ENCODE data around the gene CDHR3.

Gene CDHR3

DNA sequence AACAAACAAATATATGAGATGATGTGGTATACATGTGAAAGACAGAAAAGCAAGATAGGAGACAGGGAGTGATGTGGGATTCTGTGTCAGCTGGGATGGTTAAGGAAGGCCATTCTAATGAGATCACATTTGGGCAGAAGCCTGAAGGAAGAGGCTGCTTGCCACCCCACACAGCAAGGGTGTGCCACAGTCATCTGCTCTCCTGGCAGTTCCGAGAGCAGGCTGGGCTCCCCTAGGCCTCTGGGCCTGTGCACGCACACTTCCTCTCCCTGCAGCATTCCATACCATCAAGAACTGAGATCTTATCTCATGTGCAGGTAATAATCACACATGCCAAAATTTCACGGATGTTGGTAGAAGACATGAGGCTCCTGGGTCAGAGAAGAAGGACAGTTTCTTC is 105.9 kb downstream of the CDHR3 start:
- no peak for DNase-seq

DNA sequence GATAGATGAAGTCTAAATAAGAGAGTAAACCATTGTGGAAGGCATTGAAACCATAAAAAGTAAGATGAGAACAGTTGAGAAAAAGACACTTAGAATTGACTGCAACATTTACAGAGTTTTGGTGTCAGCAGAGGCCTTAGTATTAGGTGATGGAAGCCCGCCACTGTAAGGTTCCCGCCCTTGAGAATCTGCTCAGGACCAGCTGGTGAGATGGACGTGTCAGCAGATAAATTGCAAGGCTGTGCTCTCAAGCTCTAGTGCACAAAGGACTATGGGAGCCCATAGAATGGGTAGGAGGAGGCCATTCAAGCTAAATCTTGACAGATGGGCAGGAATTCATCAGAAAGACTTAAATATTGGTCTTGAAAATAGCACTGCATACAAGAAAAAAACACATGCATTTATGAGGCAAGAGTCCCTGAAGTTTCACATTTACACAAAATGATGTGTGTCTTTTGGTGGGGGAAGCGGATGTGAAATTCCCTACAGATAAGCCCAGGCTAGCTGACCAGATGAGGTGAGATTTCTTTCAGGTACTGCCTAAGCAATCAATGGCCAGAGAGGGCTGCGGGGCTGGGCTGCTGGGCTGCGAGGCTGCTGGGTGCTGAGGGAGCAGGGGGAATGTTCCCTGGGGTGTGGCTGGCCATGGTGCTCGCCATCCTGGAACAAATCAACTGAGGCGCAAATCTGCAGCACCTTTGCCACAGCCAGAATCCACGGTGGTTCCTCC is 106.6 kb downstream of the CDHR3 start:
- DNase-seq, result no peak

DNA sequence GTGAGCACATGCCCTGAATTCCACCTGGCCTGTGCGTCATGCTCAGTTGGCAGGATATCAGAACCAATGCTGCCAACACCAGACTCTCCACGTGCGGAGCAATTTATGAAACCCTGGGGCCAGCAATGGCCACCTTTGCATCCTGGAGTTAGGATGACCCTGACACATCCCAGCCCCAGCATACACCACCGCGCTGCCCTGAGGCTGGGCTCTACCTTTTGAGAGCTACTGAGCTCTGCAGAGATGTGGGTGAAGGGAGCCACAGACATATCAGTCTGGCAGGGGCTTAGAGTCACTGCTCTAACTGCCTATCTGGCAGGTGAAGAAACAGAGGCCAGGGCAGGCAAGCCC is 107.1 kb downstream of the CDHR3 start:
- DNase-seq, result no peak

DNA sequence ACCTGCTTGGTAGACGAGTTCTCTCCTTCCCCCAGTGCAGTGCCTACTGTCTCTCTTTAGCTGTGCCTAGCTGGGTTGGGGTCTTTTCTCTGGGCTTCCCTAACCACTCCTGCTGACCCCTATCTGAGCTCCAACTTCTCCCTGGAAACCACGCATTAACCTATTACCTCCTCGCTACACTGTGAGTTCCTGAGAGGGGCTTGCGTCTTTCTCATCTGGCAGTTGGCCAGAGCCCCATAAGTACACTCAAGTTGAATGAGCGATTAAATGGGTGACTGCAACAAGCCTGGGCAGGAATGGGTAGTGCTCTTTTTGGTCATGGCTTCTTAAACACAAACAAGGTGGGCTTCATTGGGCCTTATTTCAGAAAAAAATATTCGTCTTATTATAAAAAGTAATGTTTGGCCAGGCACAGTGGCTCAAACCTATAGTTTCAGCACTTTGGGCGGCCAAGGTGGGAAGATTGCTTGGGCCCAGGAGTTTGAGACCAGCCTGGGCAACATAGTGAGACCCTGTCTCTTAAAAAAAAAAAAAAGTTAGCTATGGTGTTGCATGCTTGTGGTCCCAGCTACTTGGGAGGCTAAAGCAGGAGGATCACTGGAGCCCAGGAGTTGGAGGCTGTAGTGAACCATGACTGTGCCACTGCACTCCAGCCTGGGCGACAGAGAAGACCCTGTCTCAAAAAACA is 107.6 kb downstream of the CDHR3 start:
- peak; percentile 73 for DNase-seq

DNA sequence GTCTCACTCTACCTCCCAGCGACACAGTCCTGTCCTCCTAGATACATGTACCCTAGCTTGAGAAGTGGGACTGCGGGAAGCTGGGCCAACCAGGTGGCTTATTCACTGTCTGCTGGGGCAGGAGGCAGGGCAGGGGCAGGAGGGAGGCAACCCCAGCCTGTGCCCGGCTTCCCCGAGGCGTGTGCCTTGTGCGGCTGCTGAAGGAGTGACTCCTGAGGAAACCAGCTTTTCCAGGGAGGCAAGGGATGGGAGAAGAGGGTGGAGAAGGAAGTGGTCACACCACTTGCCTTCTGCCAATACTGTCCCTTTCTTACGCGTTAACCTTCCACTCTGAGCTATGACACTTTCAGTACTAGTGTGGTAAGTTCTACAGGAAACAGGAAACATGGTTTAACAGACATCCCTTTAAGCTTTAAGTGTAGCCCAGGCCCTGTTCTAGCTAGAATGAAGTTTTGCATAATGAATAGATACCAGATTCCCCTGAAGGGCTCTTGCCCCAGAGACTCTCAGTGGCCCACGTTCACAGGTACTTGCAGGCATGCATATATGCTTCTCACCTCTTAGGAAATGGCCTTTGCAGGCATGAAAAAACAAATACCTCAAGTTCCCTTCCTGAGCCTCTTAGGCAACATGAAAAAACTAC is 108.4 kb downstream of the CDHR3 start:
- DNase-seq, result no peak

DNA sequence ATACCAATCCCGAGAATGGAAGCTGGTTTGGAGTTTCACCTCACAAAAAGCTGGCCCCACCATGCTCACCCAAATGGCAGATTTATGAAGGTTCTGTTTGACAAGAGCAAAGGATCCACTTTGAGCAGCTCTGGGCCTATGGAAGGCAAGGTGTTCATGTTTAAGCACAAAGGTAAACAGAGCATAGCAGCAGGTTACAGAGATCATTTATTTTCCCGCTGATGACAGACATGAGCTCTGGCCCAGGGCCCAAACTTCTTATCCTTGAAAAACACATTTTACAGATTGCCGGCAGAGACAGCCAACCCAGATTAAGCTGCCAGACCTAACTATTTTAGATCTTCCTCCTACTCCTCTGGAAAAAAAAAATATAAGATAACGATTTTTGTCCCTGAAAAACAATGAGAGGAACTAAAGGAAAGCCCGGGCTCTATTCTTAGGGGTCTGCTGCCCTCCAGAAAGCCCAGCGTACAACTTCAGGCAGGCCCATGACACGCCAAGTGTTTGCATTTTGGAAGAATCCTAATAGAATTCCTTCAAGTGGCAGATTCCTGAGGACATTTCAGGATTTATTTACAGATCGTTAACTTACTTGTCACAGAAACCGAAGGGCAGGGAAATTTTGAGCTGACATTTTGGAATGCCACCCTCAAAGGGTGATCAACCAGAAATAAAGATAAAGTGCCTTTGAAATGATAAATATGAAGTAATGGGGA is 109.1 kb downstream of the CDHR3 start:
- peak; percentile 51 for DNase-seq

DNA sequence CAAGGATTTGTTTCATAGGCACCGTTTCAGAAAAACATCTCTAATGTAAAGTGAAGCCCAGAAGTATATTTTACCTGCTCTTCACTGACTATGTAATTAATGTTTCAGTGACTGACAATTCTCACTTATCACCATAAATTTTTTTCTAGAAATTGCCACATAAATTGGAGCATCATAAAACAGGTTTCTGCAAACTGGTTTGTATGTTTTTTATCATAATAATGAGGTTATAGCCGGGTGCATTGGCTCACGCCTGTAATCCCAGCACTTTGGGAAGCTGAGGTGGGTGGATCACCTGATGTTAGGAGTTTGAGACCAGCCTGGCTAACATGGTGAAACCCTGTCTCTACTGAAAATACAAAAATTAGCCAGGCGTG is 109.6 kb downstream of the CDHR3 start:
- no peak for DNase-seq

DNA sequence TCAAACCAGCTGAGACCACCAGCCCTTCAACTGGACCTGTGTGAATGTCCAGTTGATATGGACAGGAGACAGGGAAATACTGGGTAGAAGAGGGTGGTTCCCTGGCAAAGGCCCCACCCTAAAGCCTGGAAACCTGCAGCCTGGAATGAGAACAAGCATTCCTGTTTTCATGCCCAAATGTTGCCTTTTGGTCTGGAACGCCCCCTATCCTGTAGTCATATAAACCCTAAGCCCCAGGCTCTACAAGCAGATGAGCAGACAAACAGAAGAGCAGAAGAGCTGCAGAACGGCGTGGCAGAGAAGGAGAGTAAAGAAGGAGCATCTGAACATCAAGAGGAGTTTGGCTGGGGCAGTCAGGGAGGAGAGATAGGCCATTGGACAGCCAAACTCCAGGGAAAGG is 110.6 kb downstream of the CDHR3 start:
- no peak for DNase-seq

DNA sequence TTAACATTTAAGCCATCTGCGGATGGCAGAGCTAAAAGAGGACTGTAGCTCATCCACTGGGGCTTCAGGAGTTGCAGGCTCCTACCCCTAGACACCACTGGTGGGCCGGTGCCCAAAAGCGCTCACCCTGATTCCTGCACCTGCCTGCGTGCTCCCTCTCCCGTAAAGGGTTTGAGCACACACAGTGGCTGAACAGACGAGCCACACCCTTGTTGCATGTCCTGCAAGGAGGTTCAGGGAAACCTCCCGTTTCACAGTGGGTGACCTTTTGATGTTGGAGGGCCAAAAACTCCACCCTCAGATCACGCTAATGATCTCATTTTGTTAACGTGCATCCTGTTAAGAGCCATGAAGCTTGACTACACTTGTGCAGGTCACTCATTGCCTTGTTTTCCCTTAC is 111.2 kb downstream of the CDHR3 start:
- DNase-seq, result no peak

DNA sequence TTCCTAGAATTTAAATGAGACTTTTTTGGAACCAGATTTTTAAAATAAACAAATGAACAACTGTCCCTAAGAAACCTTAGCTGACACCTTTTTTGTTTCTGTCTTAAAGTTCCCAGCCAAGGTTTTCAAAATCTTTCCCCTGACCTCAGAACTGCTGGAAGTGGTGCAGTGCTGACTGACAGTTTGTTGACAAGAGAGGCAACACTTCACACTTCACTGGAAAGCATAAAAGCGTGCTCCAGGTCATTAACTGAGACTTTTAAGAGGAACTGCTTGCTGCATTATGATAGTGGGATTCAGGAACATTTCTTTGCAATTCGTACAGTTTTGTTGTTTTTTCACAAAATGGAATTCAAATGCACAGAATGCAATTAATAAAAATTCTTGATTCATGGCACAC is 112.9 kb downstream of the CDHR3 start:
- no peak for DNase-seq

DNA sequence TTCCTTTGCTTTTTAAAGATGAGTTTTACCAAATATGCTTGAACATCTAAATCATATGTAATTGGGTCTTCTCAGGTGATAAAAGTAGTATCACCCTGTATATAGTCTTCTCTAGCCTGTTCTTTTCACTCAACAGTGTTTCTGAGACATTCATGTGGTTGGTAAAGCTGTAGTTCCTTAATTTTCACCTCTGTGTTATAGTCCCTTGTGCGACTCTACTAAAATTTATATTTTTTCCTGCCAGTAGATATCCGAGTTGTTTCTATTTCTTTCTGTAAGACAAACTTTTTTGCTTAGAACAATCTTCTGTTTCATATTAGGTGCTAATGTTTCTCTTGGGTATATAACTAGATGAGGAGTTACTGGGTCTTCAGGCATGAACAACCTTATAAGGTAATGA is 113.5 kb downstream of the CDHR3 start:
- DNase-seq, result no peak

DNA sequence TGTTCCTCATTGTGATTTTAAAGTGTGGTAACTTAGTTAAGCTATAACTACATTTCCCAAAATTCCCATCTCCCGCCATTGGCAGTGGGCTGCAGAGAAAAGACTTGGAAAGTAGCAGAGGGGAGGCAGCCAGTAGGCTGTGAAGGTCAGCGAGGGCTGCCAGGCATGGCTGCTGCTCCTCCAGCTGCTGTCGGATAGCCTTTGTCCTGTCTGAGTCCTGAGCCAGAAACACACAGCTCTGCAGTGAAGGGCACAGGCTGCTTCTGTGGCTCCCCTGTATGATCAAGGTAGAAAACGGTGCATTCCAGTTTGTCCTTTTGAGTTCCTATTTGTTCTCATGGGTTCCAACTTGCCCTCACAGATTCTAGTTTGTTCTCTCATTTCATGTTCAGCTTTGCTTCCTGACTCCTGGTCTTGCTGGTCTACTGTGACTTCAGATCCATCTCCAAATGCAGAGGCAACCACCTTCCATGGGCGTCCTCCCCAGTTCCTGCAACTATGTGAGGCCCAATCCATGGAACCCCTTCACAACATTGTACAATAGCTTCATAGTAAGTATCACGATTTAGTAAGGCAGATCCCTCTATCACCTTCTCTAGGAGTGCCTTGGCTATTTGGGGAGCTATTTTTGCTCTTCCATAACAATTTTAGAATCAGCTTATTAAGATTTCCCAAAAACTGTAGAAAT is 117.4 kb downstream of the CDHR3 start:
- DNase-seq, result no peak

DNA sequence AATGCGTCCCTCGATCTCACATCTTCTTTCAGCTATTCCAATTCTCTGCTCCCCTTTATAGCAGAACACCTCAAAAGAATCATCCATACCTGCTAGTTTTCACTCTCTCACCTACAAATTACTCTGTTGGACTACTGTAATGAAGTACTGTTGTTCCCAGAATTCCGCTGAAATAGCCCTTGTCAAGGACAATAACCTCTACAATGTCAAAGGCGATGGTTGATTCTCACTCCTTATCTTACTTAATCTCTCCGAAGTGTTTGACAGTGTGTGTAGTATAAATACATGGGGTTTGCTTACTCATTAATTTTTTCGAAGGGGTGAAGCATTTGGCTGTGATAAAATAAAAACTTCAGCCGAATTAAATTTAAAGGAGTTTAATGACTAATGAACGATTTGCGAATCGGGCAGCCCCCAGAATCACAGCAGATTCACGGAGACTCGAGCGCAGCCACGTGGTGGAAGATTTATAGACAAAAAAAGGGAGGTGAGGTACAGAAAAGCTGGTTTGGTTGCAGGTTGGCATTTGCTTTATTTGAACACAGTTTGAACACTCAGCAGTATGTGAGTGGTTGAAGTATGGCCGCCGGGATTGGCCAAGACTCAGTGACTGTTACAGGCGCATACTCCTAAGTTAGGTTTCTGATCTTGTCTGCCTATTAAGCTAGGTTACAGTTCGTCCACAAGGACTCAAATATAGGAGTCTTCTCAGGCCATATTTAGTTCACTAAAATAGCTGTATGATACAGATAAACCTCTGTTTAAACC is 119.2 kb downstream of the CDHR3 start:
- DNase-seq, result no peak
